A549 (cell line): ENCODE measurements around the gene LY6G5C. TPM values are rescaled to one million over a fixed set of nuclear protein-coding genes. Genes with fewer than 3 reads are reported as not detected.

Experiments
- ATAC-seq, 2 experiments: fragments of 200-7000 bp in 1 of 2; fragments of >200 bp in 1 of 2; cut with Nextera tagmentation in 1 of 2; cut with Tn5 transposase in 1 of 2; 3 replicates each; pipeline versions ENCODE4 v1.8.0 to v1.9.1; 2018 to 2020; ENCODE audit warnings: mild to moderate bottlenecking in 1 of 2, moderate library complexity in 1 of 2
- CTCF ChIA-PET: fragments of 300-600 bp; sonication (Branson Sonifier 250); formaldehyde crosslinking; extraction: SDS; loops from one replicate; lab custom pipeline; 2021; ENCODE audit warnings: antibody characterized with exemption, inconsistent platforms; lab: Yijun Ruan, JAX
- POLR2A ChIA-PET: fragments of 350-600 bp; formaldehyde crosslinking; extraction: SDS; loops from one replicate; lab custom pipeline; 2021; ENCODE audit warnings: antibody characterized with exemption, inconsistent platforms; lab: Yijun Ruan, JAX
- DNase-seq, 2 experiments: peaks; one replicate each; pipeline versions ENCODE4 v3.0.0 to v3.0.0-alpha.2; 2011 to 2016; ENCODE audit warnings: low read depth in 1 of 2, low spot score in 1 of 2
- FAIRE-seq: peaks from 2 replicates; lab custom pipeline; 2011; peaks lifted over from hg19 to GRCh38; lab: Jason Lieb, UNC
- H3K27ac ChIP-seq, 2 experiments: fragments of >200 bp; sonication (Bioruptor Twin); formaldehyde crosslinking; 3 replicates each; pipeline ENCODE4 v1.5.1; 2016 to 2017
- H3K4me1 ChIP-seq: fragments of >200 bp; sonication (Bioruptor Twin); formaldehyde crosslinking; 3 replicates; pipeline ENCODE4 v1.6.1; 2016
- H3K4me2 ChIP-seq: fragments of >200 bp; sonication (Bioruptor Twin); formaldehyde crosslinking; 3 replicates; pipeline ENCODE4 v1.6.1; 2016
- H3K4me3 ChIP-seq: fragments of >200 bp; sonication (Bioruptor Twin); formaldehyde crosslinking; 3 replicates; pipeline ENCODE4 v1.5.1; 2016
- H3K9me3 ChIP-seq: fragments of >200 bp; sonication (Bioruptor Twin); formaldehyde crosslinking; 3 replicates; pipeline ENCODE4 v1.6.1; 2016
- BCL3 ChIP-seq: fragments of >200 bp; sonication (Bioruptor Twin); formaldehyde crosslinking; IDR thresholded peaks from 3 replicates; pipeline ENCODE4 v1.6.1; 2016
- BHLHE40 ChIP-seq: IDR thresholded peaks from 2 replicates; pipeline ENCODE4 v1.6.1; 2012; ENCODE audit warnings: low read depth, low read length, inconsistent platforms
- CBX2 ChIP-seq: fragments of 200-600 bp; sonication (generic); IDR thresholded peaks from 2 replicates; pipeline ENCODE4 v1.6.1; 2016; ENCODE audit warnings: low read depth, mild to moderate bottlenecking, borderline replicate concordance
- CBX8 ChIP-seq: fragments of 200-600 bp; sonication (generic); IDR thresholded peaks from 2 replicates; pipeline ENCODE4 v1.6.1; 2016
- EHF ChIP-seq: fragments of 250-450 bp; sonication (Bioruptor Pico); IDR thresholded peaks from 2 replicates; pipeline ENCODE4 v1.5.0; 2020; ENCODE audit warnings: mild to moderate bottlenecking
- EHMT2 ChIP-seq: fragments of 200-600 bp; sonication (generic); IDR thresholded peaks from 2 replicates; pipeline ENCODE4 v1.6.1; 2016; ENCODE audit warnings: antibody characterized with exemption, low read depth, mild to moderate bottlenecking, moderate library complexity
- ELK1 ChIP-seq: fragments of 150-350 bp; IDR thresholded peaks from 2 replicates; pipeline ENCODE4 v1.6.1; 2014; ENCODE audit warnings: low read depth, mild to moderate bottlenecking, low read length
- EP300 ChIP-seq, 2 experiments: fragments of >200 bp; sonication (Bioruptor Twin); formaldehyde crosslinking; IDR thresholded peaks; 2 replicates in 1 of 2; 3 replicates in 1 of 2; pipeline ENCODE4 v1.6.1; 2016 to 2017
- FOSL2 ChIP-seq, 2 experiments: fragments of 450-650 bp in 1 of 2; fragments of >200 bp in 1 of 2; sonication (Bioruptor Twin) in 1 of 2; formaldehyde crosslinking; IDR thresholded peaks; 2 replicates each; pipeline versions ENCODE4 v1.5.0 to v1.6.1; 2016 to 2020; ENCODE audit warnings: mild to moderate bottlenecking in 1 of 2, moderate library complexity in 1 of 2
- HDAC2 ChIP-seq: fragments of 200-600 bp; sonication (generic); IDR thresholded peaks from 2 replicates; pipeline ENCODE4 v1.6.1; 2016
- HEYL ChIP-seq: fragments of 250-450 bp; sonication (Bioruptor Pico); IDR thresholded peaks from 2 replicates; pipeline ENCODE4 v1.8.0; 2021; ENCODE audit warnings: mild to moderate bottlenecking, moderate library complexity
- HMGXB4 ChIP-seq: fragments of 250-450 bp; sonication (Bioruptor Pico); IDR thresholded peaks from 2 replicates; pipeline ENCODE4 v1.5.0; 2021; ENCODE audit warnings: mild to moderate bottlenecking, moderate library complexity, borderline replicate concordance
- HOXA7 ChIP-seq: fragments of 250-450 bp; sonication (Bioruptor Pico); IDR thresholded peaks from 2 replicates; pipeline ENCODE4 v1.5.0; 2020; ENCODE audit warnings: mild to moderate bottlenecking, moderate library complexity
- KDM1A ChIP-seq: fragments of 200-600 bp; sonication (generic); IDR thresholded peaks from 2 replicates; pipeline ENCODE4 v1.6.1; 2016; ENCODE audit warnings: low read depth, mild to moderate bottlenecking
- KDM5A ChIP-seq: fragments of 200-600 bp; sonication (generic); IDR thresholded peaks from 2 replicates; pipeline ENCODE4 v1.6.1; 2016; ENCODE audit warnings: antibody characterized with exemption, mild to moderate bottlenecking
- MAFK ChIP-seq: fragments of 450-650 bp; IDR thresholded peaks from 2 replicates; pipeline ENCODE4 v1.6.1; 2014; ENCODE audit not compliant: partially characterized antibody
- MAZ ChIP-seq: fragments of 150-350 bp; IDR thresholded peaks from 2 replicates; pipeline ENCODE4 v1.6.1; 2014; ENCODE audit warnings: antibody characterized with exemption, low read depth, low read length, borderline replicate concordance
- MYC ChIP-seq: IDR thresholded peaks from 2 replicates; pipeline ENCODE4 v1.6.1; 2012; ENCODE audit warnings: mild to moderate bottlenecking, inconsistent platforms, low read length, improper control_type of control experiment, borderline replicate concordance
- NPAS2 ChIP-seq: fragments of 250-450 bp; sonication (Bioruptor Pico); IDR thresholded peaks from 2 replicates; pipeline ENCODE4 v1.8.0; 2022; ENCODE audit warnings: mild to moderate bottlenecking, moderate library complexity, borderline replicate concordance
- NR3C1 ChIP-seq: fragments of >200 bp; sonication (Bioruptor Twin); formaldehyde crosslinking; IDR thresholded peaks from 3 replicates; pipeline ENCODE4 v1.6.1; 2017
- PHF8 ChIP-seq: fragments of 200-600 bp; sonication (generic); IDR thresholded peaks from 2 replicates; pipeline ENCODE4 v1.6.1; 2016; ENCODE audit warnings: low read depth, mild to moderate bottlenecking, antibody characterized with exemption, moderate library complexity, borderline replicate concordance
- POLR2A ChIP-seq: IDR thresholded peaks from 2 replicates; pipeline ENCODE4 v1.6.1; 2012; ENCODE audit warnings: mild to moderate bottlenecking, low read length
- RARB ChIP-seq: fragments of 250-450 bp; sonication (Bioruptor Pico); IDR thresholded peaks from 2 replicates; pipeline ENCODE4 v1.8.0; 2021; ENCODE audit warnings: mild to moderate bottlenecking, moderate library complexity
- SMC3 ChIP-seq: fragments of >200 bp; sonication (Bioruptor Twin); formaldehyde crosslinking; IDR thresholded peaks from 3 replicates; pipeline ENCODE4 v1.6.1; 2018; ENCODE audit warnings: inconsistent platforms
- TFCP2L1 ChIP-seq: fragments of 250-450 bp; sonication (Bioruptor Pico); IDR thresholded peaks from 2 replicates; pipeline ENCODE4 v1.5.0; 2021; ENCODE audit warnings: mild to moderate bottlenecking
- TP53 ChIP-seq: fragments of 250-450 bp; sonication (Bioruptor Pico); IDR thresholded peaks from 2 replicates; pipeline ENCODE4 v1.5.0; 2021; ENCODE audit warnings: mild to moderate bottlenecking, moderate library complexity
- ZC3H11A ChIP-seq: fragments of 450-650 bp; IDR thresholded peaks from 2 replicates; pipeline ENCODE4 v1.6.1; 2014; ENCODE audit warnings: antibody characterized with exemption, mild to moderate bottlenecking
- WGBS: methylation state at CpG from one replicate; pipeline ENCODE4 v1.1.6; 2017; ENCODE audit errors: missing lambda C conversion rate; 5-methylcytosine and 5-hydroxymethylcytosine counted together
- polyA plus RNA-seq, 4 experiments: library from polyadenylated mRNA; depleted of rRNA in 3 of 4; stranded (reverse); fragments of >200 nt; fragmentation: RNase III in 1 of 4; extraction: RNeasy Plus Mini Kit Qiagen cat#74134 plus additional on column Dnase treatment in 1 of 4; gene quantifications; 2 replicates in 3 of 4; 3 replicates in 1 of 4; pipeline ENCODE4 v1.2.3, GENCODE V29; 2011 to 2017

Gene LY6G5C
- polyA plus RNA-seq, 2 of the 4 experiments (the other 2 are of a cell fraction) = 1.2 to 1.6 TPM

GRCh38 chr6:31707701-31708100 is 26.8 kb upstream of the LY6G5C start:
- ATAC-seq = no peak
- Histone ChIP-seq H3K27ac (no peak overlapping the region), H3K4me1 (0 out of 3 replicates have a peak, but pooled peaks cover 3% of the 10 kb centered on the region), H3K4me3 (no peak overlapping the region), H3K9me3 (no peaks in the 10 kb centered on the region), H3K4me2 (no peak overlapping the region)
- TF ChIP-seq POLR2A (no peak), HDAC2 (no peak), ELK1 (no peak), FOSL2 (IDR thresholded peaks at IDR 0.05) (no peak), FOSL2 (CRISPR knock-in tag; IDR thresholded peaks at IDR 0.05) (no peak), HEYL (no peak), CBX2 (no peak), NR3C1 (no peak), SMC3 (no peak), HOXA7 (CRISPR knock-in tag) (no peak), EHMT2 (no peak), HMGXB4 (no peak), KDM1A (no peak), TFCP2L1 (CRISPR knock-in tag) (no peak), MYC (no peak), KDM5A (no peak), BCL3 (no peak), MAZ (no peak), NPAS2 (CRISPR knock-in tag) (no peak), EP300 (IDR thresholded peaks at IDR 0.05) (no peak), MAFK (no peak)
- ChIA-PET CTCF (no interaction called here), POLR2A (no interaction called here)
- DNase-seq = no peak
- WGBS = 78% methylated on average over 9 of the region's 10 CpGs
- FAIRE-seq = no peak

- no peak within 1 kb of the TSS for H3K4me3 ChIP-seq
- DNase-seq (no peak), ATAC-seq (no peak), FAIRE-seq (no peak)
- no peak within 1 kb of the TSS for H3K4me2 ChIP-seq
- POLR2A ChIA-PET = interaction anchor here (1.2 kb wide), 1 partner anchor 121 kb away, joined by 3 read pairs; the partner anchor contains the start of gene HSPA1B
- 57% methylated on average over 3 of the region's 3 CpGs for WGBS
- no peaks in the 10 kb centered on the region for H3K9me3 ChIP-seq
- no peak within 1 kb of the TSS for H3K27ac ChIP-seq
- peaks cover 7% of the 10 kb centered on the region; the same call in 1 of the 3 replicates for H3K4me1 ChIP-seq
- TF ChIP-seq RARB (CRISPR knock-in tag) (no peak), TP53 (CRISPR knock-in tag) (no peak), EHMT2 (no peak), EHF (CRISPR knock-in tag) (no peak), KDM5A (no peak), BHLHE40 (no peak), CBX8 (no peak), PHF8 (no peak), ZC3H11A (no peak), KDM1A (no peak)
- CTCF ChIA-PET = interaction anchor here (0.6 kb wide), 1 partner anchor 25 kb away, joined by 4 read pairs; the partner anchor contains the start of gene LY6G5C
These were observed 25.7 kb upstream of the LY6G5C start, which contains the start of gene LY6G6F for GRCh38 chr6:31706599-31706998. LY6G6F (plus strand) TSS chr6:31706866; CDS start chr6:31706907, 41 bp downstream.
